Skin epidermis (tissue), 12 donors: ENCODE data around the gene NF1.
"Not testable (repeated sequence)": the region's sequence is repeated elsewhere in the genome, so short reads cannot be mapped to it uniquely, and the experiment has no call there.

Source experiments
- H3K27ac ChIP-seq, 21 experiments: fragments of 200-600 bp; sonication (generic) in 11 of 21; one replicate each; pipeline ENCODE4 v1.5.0; 2020; ENCODE audit warnings: mild to moderate bottlenecking in 3 of 21, inconsistent platforms in 2 of 21, moderate library complexity in 2 of 21
- H3K4me3 ChIP-seq, 7 experiments: fragments of 200-600 bp; sonication (generic) in 2 of 7; one replicate each; pipeline ENCODE4 v1.5.0; 2020; ENCODE audit warnings: inconsistent platforms in 2 of 7, mild to moderate bottlenecking in 2 of 7, moderate library complexity in 1 of 7

The NF1 gene

DNA sequence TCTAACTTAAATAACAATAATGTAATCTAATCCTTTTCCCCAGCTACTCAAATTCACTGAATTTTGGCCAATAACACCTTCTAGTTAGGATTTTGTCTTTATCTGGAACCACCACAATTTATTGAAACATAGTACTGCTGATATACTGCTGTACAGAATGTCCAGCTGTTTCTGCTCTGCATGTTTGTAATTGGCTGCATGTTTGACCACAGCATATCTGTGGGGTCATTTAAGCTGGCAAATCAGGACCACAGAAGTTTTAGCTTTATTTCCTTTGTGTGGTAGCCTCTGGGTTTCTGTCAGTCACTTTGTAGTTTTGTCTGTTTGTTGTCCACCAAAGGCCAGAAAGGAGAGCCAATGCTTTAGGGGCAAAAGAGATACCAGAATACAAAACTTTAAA is 274.5 kb downstream of the NF1 start:
- Histone ChIP-seq H3K4me3 (no peak overlapping the region), H3K27ac (no peak overlapping the region)

DNA sequence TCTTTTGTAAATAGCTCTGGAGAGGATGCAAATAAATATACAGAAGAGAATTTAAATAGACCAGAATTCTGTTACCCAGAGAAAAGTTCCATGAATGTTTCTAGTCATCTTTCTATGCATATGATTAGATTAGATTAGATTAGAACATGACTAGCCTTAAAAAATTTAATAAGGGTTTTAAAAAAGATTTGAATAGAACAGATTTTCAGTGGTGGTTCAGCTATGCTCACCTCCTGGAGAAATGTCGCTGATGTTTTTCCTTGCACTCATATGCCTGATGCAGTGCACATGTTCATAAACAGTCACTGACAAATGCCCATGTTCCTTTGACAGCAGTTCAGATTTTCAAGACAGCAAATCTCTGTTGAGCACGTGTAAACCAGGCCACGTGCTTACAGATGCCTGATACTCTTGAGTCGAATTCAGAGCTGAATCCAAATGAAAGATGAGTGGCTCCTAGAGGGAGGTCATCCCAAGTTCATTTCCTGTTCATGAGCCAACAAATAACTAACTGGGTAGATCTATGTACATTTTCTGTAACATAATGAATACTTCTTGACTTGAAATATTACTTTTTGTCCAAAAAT is 276.8 kb downstream of the NF1 start:
- Histone ChIP-seq H3K4me3 (no peak overlapping the region), H3K27ac (no peak overlapping the region)

DNA sequence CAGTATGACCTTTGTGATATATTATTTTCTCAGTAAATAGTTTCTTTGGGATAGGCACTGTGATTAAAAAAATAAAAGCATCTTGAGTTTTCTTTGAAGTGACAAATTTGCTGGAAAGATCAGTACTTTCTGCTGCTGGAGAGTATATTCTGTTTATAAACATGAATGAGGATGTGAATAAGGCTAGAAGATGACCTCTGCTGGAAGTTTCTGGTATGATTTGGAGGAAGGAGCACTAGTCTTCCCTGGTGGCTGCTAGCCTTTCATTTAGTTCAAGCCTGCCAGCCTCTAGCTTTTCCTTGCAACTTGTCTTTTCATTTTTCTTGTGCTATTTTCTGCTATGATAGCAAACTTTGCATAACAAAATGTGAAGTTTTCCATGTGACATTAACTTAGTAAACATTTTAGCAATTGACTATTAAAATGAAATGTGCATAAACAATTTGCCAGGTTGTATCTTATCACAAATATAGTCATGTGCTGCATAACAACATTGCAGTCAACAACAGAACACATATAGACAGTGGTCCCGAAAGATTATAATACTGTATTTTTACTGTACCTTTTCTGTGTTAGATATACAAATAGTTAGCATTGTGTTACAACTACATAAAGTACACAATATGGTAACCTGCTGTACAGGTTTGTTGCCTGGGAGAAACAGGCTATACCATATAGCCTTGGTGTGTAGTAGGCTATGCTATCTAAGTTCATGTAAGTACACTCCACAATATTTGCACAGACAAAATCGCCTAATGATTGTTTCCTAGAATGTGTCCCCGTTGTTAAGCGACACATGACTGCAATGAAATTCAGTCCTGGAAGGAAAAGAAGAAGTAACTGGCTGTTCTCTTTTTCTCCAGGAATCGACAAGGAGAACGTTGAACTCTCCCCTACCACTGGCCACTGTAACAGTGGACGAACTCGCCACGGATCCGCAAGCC is 278.6 kb downstream of the NF1 start:
- no peak overlapping the region for H3K27ac ChIP-seq
- no peak overlapping the region for H3K4me3 ChIP-seq

DNA sequence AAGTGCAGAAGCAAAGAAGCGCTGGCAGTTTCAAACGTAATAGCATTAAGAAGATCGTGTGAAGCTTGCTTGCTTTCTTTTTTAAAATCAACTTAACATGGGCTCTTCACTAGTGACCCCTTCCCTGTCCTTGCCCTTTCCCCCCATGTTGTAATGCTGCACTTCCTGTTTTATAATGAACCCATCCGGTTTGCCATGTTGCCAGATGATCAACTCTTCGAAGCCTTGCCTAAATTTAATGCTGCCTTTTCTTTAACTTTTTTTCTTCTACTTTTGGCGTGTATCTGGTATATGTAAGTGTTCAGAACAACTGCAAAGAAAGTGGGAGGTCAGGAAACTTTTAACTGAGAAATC is 279.3 kb downstream of the NF1 start:
- Histone ChIP-seq H3K4me3 (no peak overlapping the region), H3K27ac (no peak overlapping the region)

DNA sequence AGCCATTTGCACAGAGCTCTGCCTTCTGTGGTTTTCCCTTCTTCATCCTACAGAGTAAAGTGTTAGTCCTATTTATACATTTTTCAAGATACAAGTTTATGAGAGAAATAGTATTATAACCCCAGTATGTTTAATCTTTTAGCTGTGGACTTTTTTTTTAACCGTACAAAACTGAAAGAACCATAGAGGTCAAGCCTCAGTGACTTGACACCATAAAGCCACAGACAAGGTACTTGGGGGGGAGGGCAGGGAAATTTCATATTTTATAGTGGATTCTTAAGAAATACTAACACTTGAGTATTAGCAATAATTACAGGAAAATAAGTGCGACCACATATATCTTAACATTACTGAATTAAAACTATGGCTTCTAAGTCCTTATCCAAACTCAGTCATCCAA is 279.7 kb downstream of the NF1 start:
- Histone ChIP-seq H3K27ac (no peak overlapping the region), H3K4me3 (no peak overlapping the region)

DNA sequence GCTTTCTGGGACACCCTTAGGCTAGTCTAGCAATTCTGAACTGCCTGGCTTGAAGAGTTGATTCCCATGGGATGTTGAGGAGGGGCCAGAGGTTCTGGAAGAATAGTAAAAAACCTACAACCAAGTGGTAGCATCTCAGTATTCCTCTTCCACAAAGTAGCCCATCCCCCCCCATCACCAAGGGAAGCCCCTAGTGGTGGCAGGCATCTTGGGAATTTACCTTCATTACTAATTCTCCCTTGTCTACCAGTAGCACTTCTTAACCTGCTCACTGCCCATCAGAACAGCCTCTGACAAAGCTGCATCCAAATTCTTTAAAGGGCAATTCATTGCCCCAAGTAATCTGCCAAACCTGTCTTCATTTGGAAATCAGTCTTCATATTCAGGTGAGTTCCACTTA is 283.9 kb downstream of the NF1 start:
- no peak overlapping the region for H3K27ac ChIP-seq
- H3K4me3 ChIP-seq, result no peak overlapping the region

DNA sequence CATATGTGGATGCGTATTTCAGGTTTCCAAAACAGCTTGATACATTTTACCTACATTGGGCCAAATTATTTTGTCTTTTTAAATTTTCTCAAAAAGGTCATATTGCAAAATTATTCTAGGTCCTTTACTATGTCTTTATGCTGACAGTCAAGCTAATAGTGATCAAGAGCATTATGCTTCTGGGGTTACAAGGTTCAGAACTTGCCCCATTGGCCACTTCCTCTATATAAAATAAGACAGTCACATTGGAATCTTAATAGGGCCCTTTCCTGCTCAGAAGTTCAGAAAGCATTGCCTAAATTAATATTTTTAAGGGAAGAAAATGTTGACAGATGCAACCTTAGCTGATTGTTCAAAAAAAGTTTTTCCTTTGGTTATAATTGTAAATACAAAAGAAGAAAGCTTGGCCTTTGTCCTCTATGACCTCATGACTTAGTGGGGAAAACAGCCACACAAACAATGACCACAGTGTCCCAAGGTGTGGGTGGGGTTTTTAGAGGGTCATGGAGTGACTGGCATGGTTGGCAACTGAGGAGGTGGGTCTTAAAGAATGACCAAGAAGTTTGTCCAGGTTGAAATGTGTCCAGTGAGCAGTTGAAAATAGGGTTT is 284.9 kb downstream of the NF1 start:
- Histone ChIP-seq H3K27ac (no peak overlapping the region), H3K4me3 (no peak overlapping the region)

DNA sequence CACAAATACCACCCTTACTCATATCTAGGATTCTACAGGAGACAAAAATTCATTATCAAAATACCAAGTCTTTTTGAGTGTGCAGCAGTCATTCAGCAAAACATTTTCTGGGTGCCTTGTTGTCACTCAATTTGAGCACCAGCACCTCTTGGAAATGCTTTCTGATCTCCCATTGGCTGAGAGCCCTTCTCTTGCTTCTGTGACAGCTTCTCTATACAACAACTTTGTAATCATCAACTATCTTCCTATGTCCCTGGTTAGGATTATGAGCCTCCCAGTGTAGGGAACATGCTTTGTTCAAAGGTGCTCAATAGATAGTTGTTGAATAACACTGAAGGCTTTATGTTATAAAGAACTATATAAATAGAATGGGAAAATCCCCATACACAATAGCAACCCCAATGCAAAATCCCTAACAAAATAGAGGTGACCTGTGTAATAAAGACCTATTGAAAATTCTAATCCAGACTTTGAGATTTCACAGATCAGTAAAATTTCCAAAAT is 286.4 kb downstream of the NF1 start:
- no peak overlapping the region for H3K4me3 ChIP-seq
- H3K27ac ChIP-seq, result no peak overlapping the region

DNA sequence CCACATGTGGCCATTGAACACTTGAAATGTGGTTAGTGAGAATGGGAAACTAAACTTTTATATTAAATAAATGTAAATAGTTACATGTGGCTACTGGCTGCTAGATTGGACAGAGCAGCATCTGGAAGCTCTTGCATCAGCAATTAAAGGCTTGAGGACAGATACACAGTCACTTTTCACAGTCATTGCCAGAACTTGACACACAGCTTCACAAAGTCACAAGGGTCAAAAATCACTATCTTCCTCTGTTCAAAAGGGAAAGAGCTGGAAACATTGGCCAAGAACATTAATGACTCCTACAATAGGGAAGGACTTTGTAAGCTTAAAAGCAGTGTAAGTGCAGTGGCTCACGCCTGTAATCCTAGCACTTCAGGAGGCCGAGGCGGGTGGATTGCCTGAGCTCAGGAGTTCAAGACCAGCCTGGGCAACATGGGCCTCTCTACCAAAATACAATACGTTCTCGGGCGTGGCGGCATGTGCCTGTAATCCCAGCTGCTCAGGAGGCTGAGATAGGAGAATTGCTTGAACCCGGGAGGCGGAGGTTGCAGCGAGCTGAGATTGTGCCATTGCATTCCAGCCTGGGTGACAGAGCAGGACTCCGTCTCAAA is 288.0 kb downstream of the NF1 start:
- H3K4me3 ChIP-seq, H3K27ac ChIP-seq: not testable (repeated sequence)

DNA sequence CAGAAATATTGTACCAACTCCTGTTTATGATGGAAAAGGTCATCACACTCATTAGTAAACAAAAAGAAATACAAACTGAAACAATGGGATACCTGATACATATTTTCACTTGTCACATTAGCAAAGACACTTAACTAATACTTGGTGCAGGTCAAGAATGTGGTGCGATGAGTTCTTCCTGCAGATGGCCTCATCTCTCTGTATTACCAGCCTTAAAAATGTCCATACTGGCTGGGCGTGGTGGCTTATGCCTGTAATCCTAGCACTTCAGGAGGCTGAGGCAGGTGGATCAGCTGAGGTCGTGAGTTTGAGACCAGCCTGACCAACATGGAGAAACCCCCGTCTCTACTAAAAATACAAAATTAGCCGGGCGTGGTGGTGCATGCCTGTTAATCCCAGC is 288.7 kb downstream of the NF1 start:
- not testable (repeated sequence) for H3K4me3 ChIP-seq, H3K27ac ChIP-seq

DNA sequence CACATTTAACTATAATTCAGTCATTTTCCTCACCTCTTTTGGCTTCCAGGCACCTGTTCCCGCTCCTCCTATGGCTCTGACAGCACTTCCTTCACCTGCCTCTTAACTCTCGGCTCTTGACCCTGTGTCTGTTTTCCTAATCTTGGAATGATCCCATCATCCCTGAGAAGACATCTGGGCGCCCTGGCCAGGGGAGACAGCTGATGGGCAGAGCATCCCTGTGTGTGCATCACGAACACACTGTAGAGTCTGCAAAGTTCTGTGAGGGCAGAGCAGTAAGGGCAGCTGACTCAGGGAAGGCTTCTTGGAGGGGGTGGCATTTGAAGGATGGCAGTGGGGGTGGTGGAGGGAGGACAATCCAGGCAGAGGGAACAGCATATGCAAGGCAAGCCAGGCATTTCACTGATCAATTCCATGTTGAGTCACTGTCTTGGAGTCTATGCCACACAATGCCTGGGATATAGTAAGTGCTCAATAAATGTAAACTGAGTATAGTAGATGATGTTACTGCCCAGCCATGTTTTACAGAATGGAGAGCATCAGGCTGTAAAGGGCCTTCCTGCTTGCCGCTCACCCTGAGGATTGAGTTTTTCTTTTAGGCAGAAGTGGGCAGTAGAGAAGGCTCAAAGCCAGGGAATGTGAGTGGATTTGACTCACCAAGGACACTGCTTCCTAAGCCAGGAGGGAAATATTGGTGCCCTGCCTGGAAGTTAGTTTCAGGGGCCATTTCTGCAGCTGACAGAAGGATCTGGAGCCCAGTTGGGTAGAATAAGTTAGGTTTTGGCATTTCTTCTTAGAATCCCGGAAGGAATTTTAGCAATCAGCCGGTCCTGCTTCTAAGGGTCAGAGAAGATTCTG is 290.9 kb downstream of the NF1 start:
- no peak overlapping the region for H3K27ac ChIP-seq
- H3K4me3 ChIP-seq, result no peak overlapping the region

DNA sequence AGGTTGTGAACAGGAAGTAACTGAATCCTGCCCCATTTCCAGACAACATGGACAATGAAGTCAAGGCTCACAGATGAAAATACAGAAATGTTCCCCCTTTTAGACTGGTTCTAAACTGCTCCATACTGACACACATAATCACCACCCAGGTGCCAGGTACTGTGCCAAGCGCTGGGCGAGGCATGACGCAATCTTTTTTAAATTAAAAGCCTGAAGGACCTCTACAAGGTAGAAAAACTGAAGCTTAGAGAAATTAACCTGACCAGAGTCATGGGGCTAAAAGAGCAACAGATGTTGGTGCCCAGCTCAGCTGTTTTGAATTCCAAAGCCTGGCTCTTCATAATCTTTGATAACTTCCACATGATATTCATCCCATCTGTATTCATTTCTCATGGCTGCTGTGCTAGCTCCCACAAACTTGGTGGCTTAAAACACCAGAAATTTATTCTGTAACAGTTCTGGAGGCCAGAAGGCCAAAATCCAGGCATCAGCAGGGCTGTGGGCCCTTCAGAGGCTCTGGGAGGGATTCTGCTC is 291.8 kb downstream of the NF1 start:
- no peak overlapping the region for H3K4me3 ChIP-seq

DNA sequence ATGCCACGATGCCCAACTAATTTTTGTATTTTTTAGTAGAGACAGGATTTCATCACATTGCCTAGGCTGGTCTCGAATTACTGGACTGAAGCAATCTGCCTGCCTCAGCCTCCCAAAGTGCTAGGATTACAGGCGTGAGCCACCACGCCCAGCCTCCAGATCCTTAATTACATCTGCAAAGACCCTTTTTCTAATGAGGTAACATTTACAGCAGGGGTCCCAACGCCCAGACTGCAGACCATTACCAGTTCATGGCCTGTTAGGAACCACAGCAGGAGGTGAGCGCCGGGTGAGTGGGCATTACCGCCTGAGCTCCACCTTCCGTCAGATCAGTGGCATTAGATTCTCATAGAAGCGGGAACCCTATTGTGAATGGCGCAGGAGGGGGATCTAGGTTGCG is 292.7 kb downstream of the NF1 start:
- Histone ChIP-seq H3K4me3 (no peak overlapping the region), H3K27ac (no peak overlapping the region)

More for the DNA sequence above, 291.8 kb downstream of the NF1 start:
- no peak overlapping the region for H3K27ac ChIP-seq

DNA sequence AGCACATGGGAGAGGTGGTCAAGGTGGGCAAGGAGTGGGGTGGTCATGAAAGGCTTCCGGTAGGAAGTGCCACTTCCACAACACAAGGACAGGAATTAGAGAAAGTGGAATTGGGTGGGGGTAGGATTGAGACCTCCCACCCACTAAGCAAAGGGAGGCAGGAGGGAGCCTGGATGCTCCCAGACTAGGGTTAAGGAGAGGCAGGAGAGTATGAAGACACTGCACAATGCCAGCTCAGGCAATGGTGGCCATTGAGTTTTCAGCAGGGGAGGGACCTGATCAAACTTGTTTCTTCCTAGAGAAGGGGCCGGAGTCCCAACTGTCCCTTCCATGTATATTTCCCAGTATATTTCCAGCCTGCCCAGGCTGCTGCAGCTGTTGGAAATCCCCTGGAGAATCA is 293.6 kb downstream of the NF1 start:
- Histone ChIP-seq H3K27ac (no peak overlapping the region), H3K4me3 (no peak overlapping the region)

DNA sequence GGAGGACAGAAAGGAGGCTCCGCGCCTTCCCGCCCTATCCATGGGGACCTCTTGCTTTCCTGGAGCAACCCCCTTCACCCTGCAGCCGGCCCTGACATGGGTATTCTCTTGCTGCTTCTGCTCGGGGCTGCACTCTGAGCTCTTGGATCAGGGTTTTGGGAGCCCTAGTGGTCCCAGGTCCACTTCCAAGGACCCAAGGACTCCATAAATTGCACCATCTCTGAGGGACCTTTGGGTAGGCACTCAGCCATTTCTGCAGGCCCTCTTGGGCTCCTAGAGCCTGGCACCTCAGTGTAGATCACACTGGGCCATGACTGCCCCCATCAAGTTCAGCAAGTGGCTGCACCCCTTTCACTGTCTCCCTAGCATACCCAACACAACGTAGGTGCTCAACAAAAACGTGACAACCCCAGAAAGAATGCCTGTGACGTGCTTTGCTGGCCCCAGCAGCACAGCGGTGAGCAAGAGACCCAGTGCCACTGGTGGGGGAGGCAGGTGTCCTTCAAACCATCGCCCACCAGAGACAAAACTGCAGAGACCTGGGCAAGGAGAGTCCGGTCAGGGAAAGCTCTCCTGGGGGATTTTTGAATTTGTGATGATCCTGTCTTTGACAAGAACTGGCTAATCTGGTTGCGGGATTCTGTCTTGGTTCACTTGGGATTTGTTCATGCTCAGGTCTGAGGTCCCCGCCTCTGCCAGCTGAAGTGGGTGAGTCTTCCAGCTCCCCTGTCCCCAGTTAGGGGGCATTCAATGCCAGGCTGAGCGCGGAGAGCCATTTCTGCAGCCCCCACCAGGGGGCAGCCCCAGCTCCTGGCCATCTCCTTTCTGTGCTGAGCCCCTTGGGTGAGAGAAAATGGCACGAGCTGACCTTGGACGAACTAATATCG is 294.2 kb downstream of the NF1 start:
- Histone ChIP-seq H3K4me3 (no peak overlapping the region), H3K27ac (no peak overlapping the region)

DNA sequence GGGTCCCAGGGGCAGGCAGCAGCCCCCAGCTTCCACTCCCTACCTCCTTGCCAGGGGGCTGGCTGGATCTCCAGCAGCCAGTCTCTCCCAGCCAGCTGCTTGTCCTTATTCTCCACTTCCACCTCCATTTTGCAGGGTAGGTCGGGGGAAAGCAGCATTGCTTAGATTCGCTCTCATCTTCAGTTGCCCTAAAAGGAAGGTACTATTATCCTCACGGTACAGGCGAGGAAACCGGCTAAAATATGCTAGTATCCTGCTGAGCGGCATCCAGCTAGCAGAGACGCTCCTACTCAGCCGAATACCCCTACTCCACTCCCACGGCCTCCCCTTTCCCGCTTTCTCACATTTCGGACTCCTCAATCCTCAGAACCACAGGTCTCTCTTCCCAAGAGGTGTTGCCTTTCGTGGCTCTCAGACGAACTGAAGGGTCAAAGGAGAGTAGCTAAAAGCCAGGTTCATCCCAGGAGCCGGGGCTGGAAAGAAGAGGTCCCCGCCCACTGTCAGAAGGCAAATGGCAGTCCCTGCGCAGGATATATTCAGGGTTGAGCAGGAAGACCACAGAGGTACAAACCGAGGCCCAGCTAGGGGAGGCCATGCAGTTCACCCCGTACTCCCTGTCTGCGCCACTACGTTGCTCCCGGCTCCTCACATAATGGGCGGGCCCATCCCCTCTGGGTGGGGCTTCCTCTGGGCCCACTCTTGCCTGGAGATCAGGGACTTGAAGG is 295.0 kb downstream of the NF1 start:
- no peak overlapping the region for H3K27ac ChIP-seq
- no peak overlapping the region for H3K4me3 ChIP-seq

DNA sequence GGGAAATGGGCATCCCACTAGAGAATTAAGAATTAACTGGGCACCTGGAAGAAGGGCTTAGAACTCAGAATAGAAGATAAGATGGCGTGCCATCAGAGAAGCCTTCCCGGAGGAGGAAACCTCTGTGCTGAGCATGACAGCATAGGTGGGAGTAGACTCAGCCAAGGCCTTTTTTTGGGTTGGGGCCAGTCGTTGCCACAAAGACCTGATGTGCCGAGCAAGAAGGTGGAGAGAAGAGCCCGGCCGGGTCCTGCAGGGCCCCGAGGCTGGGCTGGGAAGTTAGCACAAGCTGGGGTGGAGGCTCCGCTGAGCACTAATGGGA is 295.6 kb downstream of the NF1 start:
- Histone ChIP-seq H3K4me3 (no peak overlapping the region), H3K27ac (no peak overlapping the region)
